ENCODE results near the gene TBP.

GRCh38 chr6:170590725-170591124 lies 36.6 kb downstream of the TBP start:
- TF ChIP-seq POLR2A (IDR thresholded peaks at IDR 0.05) (no peak), CTCF (IDR thresholded peaks at IDR 0.05) (no peak)
